HepG2 (cell line): ENCODE data around the gene UCP3. TPM values are rescaled to one million over a fixed set of nuclear protein-coding genes. Genes with fewer than 3 reads are reported as not detected.
A peak's percentile ranks its signal among the peaks of the same experiment; 100 is the strongest.

ENCODE experiments used
- BCLAF1 ChIP-seq: fragments of 450-650 bp; IDR thresholded peaks from 2 replicates; pipeline ENCODE4 v1.6.1; 2017; ENCODE audit warnings: mild to moderate bottlenecking
- CAMTA2 ChIP-seq: sonication (generic); formaldehyde crosslinking; IDR thresholded peaks from 2 replicates; pipeline ENCODE4 v1.4.0; 2020; ENCODE audit warnings: mild to moderate bottlenecking, missing genetic modification reagents, borderline replicate concordance
- CERS6 ChIP-seq: sonication (generic); formaldehyde crosslinking; IDR thresholded peaks from 2 replicates; pipeline ENCODE4 v1.5.0; 2020; ENCODE audit warnings: missing genetic modification reagents
- E2F2 ChIP-seq: sonication (generic); formaldehyde crosslinking; IDR thresholded peaks from 2 replicates; pipeline ENCODE4 v1.4.0; 2020; ENCODE audit warnings: missing genetic modification reagents, borderline replicate concordance
- GABPA ChIP-seq, 2 experiments: IDR thresholded peaks; 2 replicates each; pipeline ENCODE4 v1.6.1; 2011 to 2016; ENCODE audit warnings: low read depth in 2 of 2, low read length in 1 of 2, missing biosample characterization in 1 of 2, missing genetic modification characterization in 1 of 2
- IKZF5 ChIP-seq: IDR thresholded peaks from 2 replicates; pipeline ENCODE4 v1.6.1; 2018; ENCODE audit warnings: missing genetic modification reagents, mild to moderate bottlenecking, missing compliant biosample characterization
- IRF1 ChIP-seq: sonication (generic); formaldehyde crosslinking; IDR thresholded peaks from 2 replicates; pipeline ENCODE4 v1.4.0; 2020; ENCODE audit warnings: low read depth, mild to moderate bottlenecking, missing genetic modification reagents
- MAF1 ChIP-seq: sonication (generic); formaldehyde crosslinking; IDR thresholded peaks from 2 replicates; pipeline ENCODE4 v1.5.0; 2020; ENCODE audit warnings: missing genetic modification reagents, borderline replicate concordance
- MAFK ChIP-seq, 2 experiments: IDR thresholded peaks in 1 of 2; conservative IDR thresholded peaks in 1 of 2; 2 replicates each; pipeline ENCODE4 v1.6.1; 2011; ENCODE audit warnings: improper control_type of control experiment in 2 of 2, low read length in 2 of 2
- NR2C2 ChIP-seq: sonication (generic); formaldehyde crosslinking; IDR thresholded peaks from 2 replicates; pipeline ENCODE4 v1.4.0; 2020; ENCODE audit warnings: missing genetic modification reagents, mild to moderate bottlenecking, moderate library complexity, borderline replicate concordance
- PBX3 ChIP-seq: sonication (generic); formaldehyde crosslinking; IDR thresholded peaks from 2 replicates; pipeline ENCODE4 v1.8.1; 2023; ENCODE audit warnings: missing genetic modification reagents, inconsistent platforms, borderline replicate concordance
- STAT5B ChIP-seq: sonication (generic); formaldehyde crosslinking; IDR thresholded peaks from 2 replicates; pipeline ENCODE4 v1.4.0; 2020; ENCODE audit warnings: missing genetic modification reagents
- TMF1 ChIP-seq: sonication (generic); formaldehyde crosslinking; IDR thresholded peaks from 2 replicates; pipeline ENCODE4 v1.8.1; 2022; ENCODE audit warnings: low read depth, missing genetic modification reagents
- U2AF2 ChIP-seq: fragments of 200-400 bp; formaldehyde crosslinking; IDR thresholded peaks from 2 replicates; pipeline ENCODE4 v1.6.1; 2017; ENCODE audit warnings: low read depth, mild to moderate bottlenecking, low read length
- ZNF431 ChIP-seq: sonication (generic); formaldehyde crosslinking; IDR thresholded peaks from 2 replicates; pipeline ENCODE4 v1.9.0; 2022; ENCODE audit warnings: missing genetic modification reagents, low read depth, mild to moderate bottlenecking, borderline replicate concordance
- ZNF446 ChIP-seq: sonication (generic); formaldehyde crosslinking; IDR thresholded peaks from 2 replicates; pipeline ENCODE4 v1.5.0; 2020; ENCODE audit warnings: mild to moderate bottlenecking, missing genetic modification reagents
- ZNF782 ChIP-seq: sonication (generic); formaldehyde crosslinking; IDR thresholded peaks from 2 replicates; pipeline ENCODE4 v1.4.0; 2020; ENCODE audit warnings: missing genetic modification reagents, mild to moderate bottlenecking, borderline replicate concordance
- ZSCAN25 ChIP-seq: sonication (generic); formaldehyde crosslinking; IDR thresholded peaks from 2 replicates; pipeline ENCODE4 v1.8.0; 2022; ENCODE audit warnings: mild to moderate bottlenecking, missing genetic modification reagents
- ZSCAN29 ChIP-seq: sonication (generic); formaldehyde crosslinking; conservative IDR thresholded peaks from 2 replicates; pipeline ENCODE4 v1.4.0; 2020; ENCODE audit warnings: mild to moderate bottlenecking, missing genetic modification reagents
- polyA plus RNA-seq, 8 experiments: library from polyadenylated mRNA; depleted of rRNA in 3 of 8; stranded (reverse) in 7 of 8; unstranded in 1 of 8; fragments of >200 nt; fragmentation: Illumina TruSeq in 4 of 8; extraction: Trizol in 4 of 8; gene quantifications; 2 replicates each; pipeline versions ENCODE4 v1.2.1 to v1.2.3, GENCODE V29; 2011 to 2016; ENCODE audit warnings: low read depth in 4 of 8, missing spikeins in 1 of 8, mixed read lengths in 1 of 8; ENCODE audit not compliant: insufficient read depth in 1 of 8
- total RNA-seq, 5 experiments: library from RNA; depleted of rRNA; stranded (reverse); fragments of >200 nt; fragmentation: Illumina TruSeq; extraction: Trizol; gene quantifications; 2 replicates each; pipeline ENCODE4 v1.2.3, GENCODE V29; 2016; ENCODE audit warnings: low read depth in 1 of 5

Gene UCP3
- total and polyA plus RNA-seq, 2 of the 13 experiments (the other 11 are each of a cell fraction or from before 2014, with no cell fraction given), result 0.37 TPM; not detected in 1

GRCh38 chr11:73982990-73983740 lies 25.7 kb downstream of the UCP3 start (continued):
- TF ChIP-seq BCLAF1 (no peak), ZNF782 (CRISPR knock-in tag) (peak; percentile 81), NR2C2 (CRISPR knock-in tag) (peak; percentile 92), IRF1 (CRISPR knock-in tag) (no peak), IKZF5 (CRISPR knock-in tag) (peak; percentile 77), MAFK (conservative IDR thresholded peaks at IDR 0.05 in 1 of 2, IDR thresholded peaks at IDR 0.05 in 1 of 2; ENCODE audit: low read length in 2 of 2) (no peak), MAF1 (peak; percentile 68), CAMTA2 (0 out of 2 replicates have a peak, but pooled peaks have one; percentile 56), E2F2 (CRISPR knock-in tag) (peak; percentile 89; the same call in 1 of the 2 replicates), ZNF431 (CRISPR knock-in tag) (peak; percentile 66), U2AF2 (no peak), STAT5B (CRISPR knock-in tag) (peak; percentile 62), PBX3 (peak; percentile 85; the same call in 1 of the 2 replicates), ZSCAN29 (CRISPR knock-in tag) (0 out of 2 replicates have a peak, but pooled peaks have one; percentile 38), GABPA (IDR thresholded peaks at IDR 0.05; ENCODE audit: low read depth, low read length) (no peak), GABPA (CRISPR knock-in tag; IDR thresholded peaks at IDR 0.05; ENCODE audit: low read depth) (peak; percentile 25; the same call in 1 of the 2 replicates), CERS6 (CRISPR knock-in tag) (peak; percentile 73; the same call in 1 of the 2 replicates), ZNF446 (CRISPR knock-in tag) (peak; percentile 94; the same call in 1 of the 2 replicates), TMF1 (peak; percentile 94), ZSCAN25 (CRISPR knock-in tag) (peak; percentile 47; the same call in 1 of the 2 replicates)
